Measurements from ENCODE around the gene AUTS2. TPM values are rescaled to one million over a fixed set of nuclear protein-coding genes. Genes with fewer than 3 reads are reported as not detected.

AUTS2 gene
- polyA plus RNA-seq, 3 donors, result 0.08 to 0.35 TPM; not detected in 1

GRCh38 chr7:69994218-69994617 lies 395.9 kb downstream of the AUTS2 start:
- no peak overlapping the region for H3K27ac ChIP-seq (ENCODE audit: low read depth in 1 of 2, low read length in 2 of 2)
- H2AFZ ChIP-seq (ENCODE audit: insufficient read depth, low read depth, low read length, poor library complexity, severe bottlenecking), result no peak overlapping the region
- no peak overlapping the region for H3K4me2 ChIP-seq (replicated peaks; ENCODE audit: extremely low read depth, low read length, poor library complexity, severe bottlenecking)
- H3K4me1 ChIP-seq (ENCODE audit: control insufficient read depth in 1 of 2, insufficient read depth in 2 of 2, low read length in 2 of 2), result no peaks in the 10 kb centered on the region
- Mint-ChIP-seq H3K4me1 (no peaks in the 10 kb centered on the region), H3K9me3 (no peaks in the 10 kb centered on the region), H3K27ac (no peak overlapping the region), H3K4me3 (no peak overlapping the region), H3K27me3 (ENCODE audit: low read depth in 3 of 3) (peaks cover 0 to 2% (median 1%) of the 10 kb centered on the region in 3 donors), H3K36me3 (no peaks in the 10 kb centered on the region)
- H3K4me3 ChIP-seq (replicated peaks in 1 of 3; ENCODE audit: low read depth in 2 of 3, low read length in 3 of 3), result no peak overlapping the region
- no peak for TF ChIP-seq CTCF (IDR thresholded peaks at IDR 0.05)
- H3K9ac ChIP-seq (ENCODE audit: insufficient read depth, low read length, poor library complexity, severe bottlenecking), result no peak overlapping the region
- H3K9me3 ChIP-seq (replicated peaks in 1 of 2; ENCODE audit: control insufficient read depth in 1 of 2, insufficient read depth in 1 of 2, low read length in 2 of 2), result no peaks in the 10 kb centered on the region
- no peaks in the 10 kb centered on the region for H3K27me3 ChIP-seq (ENCODE audit: control insufficient read depth in 2 of 2, insufficient read depth in 2 of 2, low read length in 2 of 2)
- no peaks in the 10 kb centered on the region for H3K36me3 ChIP-seq (replicated peaks in 1 of 2; ENCODE audit: control insufficient read depth in 1 of 2, insufficient read depth in 2 of 2, low read length in 2 of 2)
- no peak for DNase-seq
- intact Hi-C loops (cut with micrococcal nuclease), result no loop called here
- no peaks in the 10 kb centered on the region for H3K79me2 ChIP-seq (ENCODE audit: insufficient read depth, low read length)
- WGBS (ENCODE audit: insufficient coverage), result no CpG with 5 or more reads among the region's 1 CpG
- H4K20me1 ChIP-seq (ENCODE audit: insufficient read depth, low read length), result no peaks in the 10 kb centered on the region

- WGBS (ENCODE audit: insufficient coverage), result 86% methylated on average over 4 of the region's 7 CpGs
- Mint-ChIP-seq H3K4me3 (no peak overlapping the region), H3K9me3 (no peaks in the 10 kb centered on the region), H3K27ac (no peak overlapping the region), H3K4me1 (no peaks in the 10 kb centered on the region), H3K27me3 (ENCODE audit: low read depth in 3 of 3) (peaks cover 0 to 2% (median 1%) of the 10 kb centered on the region in 3 donors), H3K36me3 (no peaks in the 10 kb centered on the region)
- H3K4me2 ChIP-seq (replicated peaks; ENCODE audit: extremely low read depth, low read length, poor library complexity, severe bottlenecking), result no peak overlapping the region
- H2AFZ ChIP-seq (ENCODE audit: insufficient read depth, low read depth, low read length, poor library complexity, severe bottlenecking), result no peak overlapping the region
- H3K9me3 ChIP-seq (replicated peaks in 1 of 2; ENCODE audit: control insufficient read depth in 1 of 2, insufficient read depth in 1 of 2, low read length in 2 of 2), result no peaks in the 10 kb centered on the region
- H3K27ac ChIP-seq (ENCODE audit: low read depth in 1 of 2, low read length in 2 of 2), result no peak overlapping the region
- no peak overlapping the region for H3K4me3 ChIP-seq (replicated peaks in 1 of 3; ENCODE audit: low read depth in 2 of 3, low read length in 3 of 3)
- intact Hi-C loops (cut with micrococcal nuclease), result no loop called here
- H4K20me1 ChIP-seq (ENCODE audit: insufficient read depth, low read length), result no peaks in the 10 kb centered on the region
- no peaks in the 10 kb centered on the region for H3K79me2 ChIP-seq (ENCODE audit: insufficient read depth, low read length)
- H3K36me3 ChIP-seq (replicated peaks in 1 of 2; ENCODE audit: control insufficient read depth in 1 of 2, insufficient read depth in 2 of 2, low read length in 2 of 2), result no peaks in the 10 kb centered on the region
- no peaks in the 10 kb centered on the region for H3K4me1 ChIP-seq (ENCODE audit: control insufficient read depth in 1 of 2, insufficient read depth in 2 of 2, low read length in 2 of 2)
- H3K9ac ChIP-seq (ENCODE audit: insufficient read depth, low read length, poor library complexity, severe bottlenecking), result no peak overlapping the region
- DNase-seq, result no peak
- TF ChIP-seq CTCF (IDR thresholded peaks at IDR 0.05), result no peak
- no peaks in the 10 kb centered on the region for H3K27me3 ChIP-seq (ENCODE audit: control insufficient read depth in 2 of 2, insufficient read depth in 2 of 2, low read length in 2 of 2)
Observed at GRCh38 chr7:69994886-69995542, 396.7 kb downstream of the AUTS2 start.

Data from CD14-positive monocyte (primary cell).